Activated T-helper 9 cell treated with anti-CD3 and anti-CD28 coated beads, Interleukin-2, amount 50 U/mL, for 16 hours (primary cell): ENCODE results near the gene TMEM8B.
"Not testable (repeated sequence)": the region's sequence is repeated elsewhere in the genome, so short reads cannot be mapped to it uniquely, and the experiment has no call there.

Experiments
- DNase-seq: peaks from one replicate; pipeline ENCODE4 v3.0.0-alpha.2; 2020; ENCODE audit warnings: low read depth

The TMEM8B gene

GRCh38 chr9:35907711-35908503 lies 78.9 kb downstream of the TMEM8B start:
- no peak for DNase-seq

- DNase-seq: no peak
Observed at GRCh38 chr9:35908504-35909125, 79.6 kb downstream of the TMEM8B start.

GRCh38 chr9:35909274-35909673 lies 80.2 kb downstream of the TMEM8B start, which contains the start of gene SPAAR:
Gene SPAAR, plus strand, starts transcription at chr9:35909490. Its CDS starts 974 bp downstream, at chr9:35910464.
- DNase-seq: no peak

- no peak for DNase-seq
Observed at GRCh38 chr9:35909687-35910612, 80.9 kb downstream of the TMEM8B start.

- no peak for DNase-seq
Observed at GRCh38 chr9:35910613-35911359, 81.8 kb downstream of the TMEM8B start.

GRCh38 chr9:35911690-35912089 lies 82.7 kb downstream of the TMEM8B start:
- DNase-seq: no peak

GRCh38 chr9:35912791-35913400 lies 83.9 kb downstream of the TMEM8B start:
- no peak for DNase-seq

- not testable (repeated sequence) for DNase-seq
Observed at GRCh38 chr9:35913429-35913828, 84.4 kb downstream of the TMEM8B start.

GRCh38 chr9:35914301-35914807 lies 85.3 kb downstream of the TMEM8B start:
- DNase-seq: no peak
